ENCODE results near the gene RNF6. TPM values are rescaled to one million over a fixed set of nuclear protein-coding genes. Genes with fewer than 3 reads are reported as not detected.

RNF6 gene
- total and polyA plus RNA-seq, 9 donors = 20.6 to 36.9 (median 27.5) TPM

DNA sequence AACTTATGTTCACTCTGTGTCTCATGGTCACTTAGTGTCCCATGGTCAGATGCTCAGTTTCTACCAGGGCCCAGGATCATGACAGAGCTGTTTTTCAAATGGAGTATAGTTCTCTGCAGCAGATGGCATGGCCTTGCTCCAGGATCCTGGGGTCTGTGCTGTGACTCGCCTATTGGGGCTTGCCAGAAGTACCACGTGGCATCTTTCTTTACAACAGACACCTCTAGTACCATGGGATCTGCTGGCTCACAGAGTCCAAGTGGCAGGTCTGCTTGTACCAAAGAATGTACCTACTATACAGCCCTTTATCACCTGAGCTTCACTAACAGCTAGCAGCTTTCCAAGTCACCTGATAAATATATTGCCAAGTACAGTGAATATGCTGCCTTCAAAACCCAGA is 6.0 kb upstream of the RNF6 start:
- peak; percentile 24 for DNase-seq
- Histone ChIP-seq H3K27ac (ENCODE audit: low read length) (no peak overlapping the region), H3K36me3 (ENCODE audit: control insufficient read depth, insufficient read depth, low read length) (no peaks in the 10 kb centered on the region), H3K27me3 (ENCODE audit: control insufficient read depth, insufficient read depth, low read length) (no peaks in the 10 kb centered on the region), H3K4me1 (ENCODE audit: control insufficient read depth, insufficient read depth, low read length) (peaks cover 24% of the 10 kb centered on the region), H3K4me3 (ENCODE audit: low read length) (no peak overlapping the region), H3K9me3 (replicated peaks; ENCODE audit: control insufficient read depth, low read depth, low read length) (no peaks in the 10 kb centered on the region)
- 86% methylated on average over 2 of the region's 2 CpGs for WGBS (ENCODE audit: insufficient coverage)

DNA sequence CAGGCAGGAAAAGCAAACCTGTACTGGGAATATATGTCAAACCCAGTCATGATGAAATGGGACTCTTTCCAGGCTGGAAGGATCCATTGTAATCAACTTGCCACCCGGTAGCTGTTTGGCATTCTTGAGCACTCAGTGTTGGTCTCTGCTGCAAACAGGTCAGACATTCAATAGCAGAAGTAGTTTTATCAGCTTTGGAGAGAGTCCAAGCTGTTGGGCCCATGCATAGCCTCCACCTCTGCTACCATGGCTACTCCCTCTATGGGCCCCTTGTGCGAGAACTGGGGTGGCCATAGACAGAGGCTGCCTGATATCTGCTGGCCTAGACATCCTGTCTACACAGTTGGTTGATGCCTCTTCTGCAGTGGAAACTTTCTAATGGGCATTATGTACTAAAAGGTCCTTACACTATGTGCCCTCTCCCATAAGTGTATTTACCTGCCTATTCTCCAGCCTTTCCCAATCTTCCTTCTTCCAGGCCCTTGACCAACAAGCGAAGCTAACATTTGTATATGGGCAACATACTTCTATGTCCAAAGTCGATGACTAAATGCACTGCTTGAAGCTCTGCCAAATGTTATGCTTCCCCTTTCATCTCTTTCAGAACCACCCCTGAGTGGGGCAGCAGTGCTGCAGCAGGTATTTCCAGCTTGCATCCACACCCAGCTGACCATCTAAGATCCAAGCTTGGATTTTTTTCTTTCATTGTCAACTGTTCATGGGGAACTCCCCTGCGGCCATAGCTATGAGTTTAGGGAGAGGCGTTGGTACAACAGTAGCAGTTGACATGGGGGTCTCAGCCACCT is 5.3 kb upstream of the RNF6 start:
- Histone ChIP-seq H3K4me3 (ENCODE audit: low read length) (no peak overlapping the region), H3K4me1 (ENCODE audit: control insufficient read depth, insufficient read depth, low read length) (peaks cover 30% of the 10 kb centered on the region), H3K9me3 (replicated peaks; ENCODE audit: control insufficient read depth, low read depth, low read length) (no peaks in the 10 kb centered on the region), H3K36me3 (ENCODE audit: control insufficient read depth, insufficient read depth, low read length) (no peaks in the 10 kb centered on the region), H3K27ac (ENCODE audit: low read length) (peak overlapping the region; percentile 87), H3K27me3 (ENCODE audit: control insufficient read depth, insufficient read depth, low read length) (no peaks in the 10 kb centered on the region)
- no peak for DNase-seq
- WGBS (ENCODE audit: insufficient coverage) = 83% methylated on average over 5 of the region's 6 CpGs

DNA sequence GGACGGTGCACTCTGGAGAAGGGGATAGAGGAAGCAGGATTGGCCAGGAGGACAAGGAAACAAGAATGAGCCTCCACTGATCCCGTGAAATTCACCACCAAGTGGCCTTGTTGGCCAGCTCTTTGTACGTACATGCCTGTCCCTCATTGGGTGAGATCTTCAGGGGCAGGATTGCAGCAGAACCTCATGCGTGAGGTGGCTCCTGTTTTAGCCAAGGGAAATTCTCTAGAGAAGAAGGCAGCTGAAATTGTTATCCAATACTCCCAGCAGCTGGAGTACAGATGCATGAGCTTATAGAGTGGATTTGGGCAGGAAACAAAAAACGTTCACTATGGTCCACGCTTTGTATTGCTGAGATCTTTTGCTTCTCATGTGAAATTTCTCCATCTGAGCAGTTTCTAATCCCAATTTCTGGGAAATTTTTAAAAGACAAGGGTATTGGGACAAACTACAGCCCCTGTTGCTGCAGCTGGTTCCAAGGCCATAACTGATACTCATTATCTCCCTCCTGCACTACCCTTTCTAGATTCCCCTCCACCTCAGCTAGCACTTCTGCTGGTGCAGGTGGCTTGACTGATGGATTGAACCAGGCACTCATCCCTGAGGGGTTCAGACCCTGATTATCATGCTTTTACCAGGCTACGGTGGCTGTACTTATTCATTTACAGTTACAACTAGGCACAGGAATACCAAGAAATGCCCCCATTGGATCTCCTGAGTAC is 3.9 kb upstream of the RNF6 start:
- WGBS (ENCODE audit: insufficient coverage) = 49% methylated on average over 4 of the region's 7 CpGs
- peak overlapping the region; percentile 87 for H3K27ac ChIP-seq (ENCODE audit: low read length)
- H3K9me3 ChIP-seq (replicated peaks; ENCODE audit: control insufficient read depth, low read depth, low read length) = no peaks in the 10 kb centered on the region
- no peak overlapping the region for H3K4me3 ChIP-seq (ENCODE audit: low read length)
- H3K4me1 ChIP-seq (ENCODE audit: control insufficient read depth, insufficient read depth, low read length) = peaks cover 30% of the 10 kb centered on the region
- no peaks in the 10 kb centered on the region for H3K27me3 ChIP-seq (ENCODE audit: control insufficient read depth, insufficient read depth, low read length)
- DNase-seq = peak; percentile 89
- H3K36me3 ChIP-seq (ENCODE audit: control insufficient read depth, insufficient read depth, low read length) = no peaks in the 10 kb centered on the region

DNA sequence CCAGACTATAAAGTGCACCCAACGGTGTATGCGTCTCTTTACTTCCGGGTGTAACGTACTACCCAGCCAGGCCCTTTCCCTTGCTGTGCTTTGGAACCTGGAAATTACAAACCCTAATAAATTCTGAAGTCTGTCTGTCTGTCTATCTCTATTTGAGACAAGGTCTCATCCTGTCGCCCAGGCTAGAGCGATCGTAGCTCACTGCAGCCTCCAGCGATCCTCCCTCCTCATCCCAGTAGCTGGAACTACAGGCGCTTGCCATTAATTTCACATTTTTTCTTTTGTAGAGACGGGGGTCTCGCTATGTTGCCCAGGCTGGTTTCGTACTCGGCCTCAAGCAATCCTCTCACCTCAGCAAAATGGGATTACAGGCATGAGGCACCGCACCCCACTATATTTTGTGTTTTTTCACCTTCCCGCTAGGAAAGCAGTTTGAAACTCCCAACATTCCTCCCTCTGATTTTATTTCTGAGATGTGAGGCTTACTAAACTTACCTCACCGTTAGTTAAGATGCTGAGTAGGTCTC is 469 bp upstream of the RNF6 start:
- Histone ChIP-seq H3K4me1 (ENCODE audit: control insufficient read depth, insufficient read depth, low read length) (peaks cover 28% of the 10 kb centered on the region), H3K36me3 (ENCODE audit: control insufficient read depth, insufficient read depth, low read length) (peaks cover 12% of the 10 kb centered on the region), H3K4me3 (ENCODE audit: low read length) (peak overlapping the region; percentile 91), H3K27ac (ENCODE audit: low read length) (peak overlapping the region; percentile 98), H3K9me3 (replicated peaks; ENCODE audit: control insufficient read depth, low read depth, low read length) (no peaks in the 10 kb centered on the region), H3K27me3 (ENCODE audit: control insufficient read depth, insufficient read depth, low read length) (no peaks in the 10 kb centered on the region)
- DNase-seq = no peak
- 13% methylated on average over 12 of the region's 16 CpGs for WGBS (ENCODE audit: insufficient coverage)

DNA sequence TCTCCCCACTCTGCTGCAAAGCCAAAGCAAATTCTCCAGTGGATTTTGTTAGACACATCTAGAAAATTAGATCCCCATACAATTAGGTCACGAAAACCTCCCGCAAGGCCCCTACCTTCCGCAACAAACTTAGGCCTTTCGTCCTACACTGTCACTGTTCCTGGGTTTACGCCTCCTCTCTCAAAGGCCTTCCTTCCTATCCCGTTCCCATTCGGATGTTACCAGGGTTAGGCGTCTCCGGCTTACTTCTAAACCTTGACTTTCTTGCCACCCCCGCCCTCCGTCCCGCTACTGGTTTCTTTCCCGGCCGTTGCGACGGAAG is 754 bp downstream of the RNF6 start:
- DNase-seq = no peak
- peak overlapping the region; percentile 98 for H3K27ac ChIP-seq (ENCODE audit: low read length)
- WGBS (ENCODE audit: insufficient coverage) = 0% methylated on average over 16 of the region's 16 CpGs
- H3K27me3 ChIP-seq (ENCODE audit: control insufficient read depth, insufficient read depth, low read length) = no peaks in the 10 kb centered on the region
- H3K4me3 ChIP-seq (ENCODE audit: low read length) = peak overlapping the region; percentile 91
- peaks cover 20% of the 10 kb centered on the region for H3K36me3 ChIP-seq (ENCODE audit: control insufficient read depth, insufficient read depth, low read length)
- H3K9me3 ChIP-seq (replicated peaks; ENCODE audit: control insufficient read depth, low read depth, low read length) = no peaks in the 10 kb centered on the region
- H3K4me1 ChIP-seq (ENCODE audit: control insufficient read depth, insufficient read depth, low read length) = peaks cover 16% of the 10 kb centered on the region

DNA sequence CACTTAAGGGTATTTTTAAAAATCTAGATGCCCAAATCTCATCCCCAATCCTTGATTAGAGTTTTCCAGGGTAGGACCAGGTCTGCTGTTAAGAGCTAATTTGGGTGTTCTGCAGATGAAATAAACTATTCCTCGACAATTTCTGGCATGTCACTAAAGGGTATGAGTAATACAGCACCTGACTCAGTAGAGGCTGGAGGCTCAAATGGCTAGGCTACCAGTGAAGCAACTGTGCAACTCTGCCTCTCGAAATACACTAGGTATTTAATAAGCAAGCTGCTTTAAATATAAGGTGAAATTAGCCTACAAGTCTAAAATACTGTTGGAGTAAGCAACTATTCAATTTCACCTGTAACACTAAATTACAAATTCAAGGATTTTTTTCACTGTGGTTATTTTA is 1.5 kb downstream of the RNF6 start:
- no CpG with 5 or more reads among the region's 2 CpGs for WGBS (ENCODE audit: insufficient coverage)
- no peaks in the 10 kb centered on the region for H3K9me3 ChIP-seq (replicated peaks; ENCODE audit: control insufficient read depth, low read depth, low read length)
- peak overlapping the region; percentile 98 for H3K27ac ChIP-seq (ENCODE audit: low read length)
- no peak for DNase-seq
- no peak overlapping the region for H3K4me3 ChIP-seq (ENCODE audit: low read length)
- peaks cover 20% of the 10 kb centered on the region for H3K36me3 ChIP-seq (ENCODE audit: control insufficient read depth, insufficient read depth, low read length)
- peaks cover 11% of the 10 kb centered on the region for H3K4me1 ChIP-seq (ENCODE audit: control insufficient read depth, insufficient read depth, low read length)
- no peaks in the 10 kb centered on the region for H3K27me3 ChIP-seq (ENCODE audit: control insufficient read depth, insufficient read depth, low read length)

DNA sequence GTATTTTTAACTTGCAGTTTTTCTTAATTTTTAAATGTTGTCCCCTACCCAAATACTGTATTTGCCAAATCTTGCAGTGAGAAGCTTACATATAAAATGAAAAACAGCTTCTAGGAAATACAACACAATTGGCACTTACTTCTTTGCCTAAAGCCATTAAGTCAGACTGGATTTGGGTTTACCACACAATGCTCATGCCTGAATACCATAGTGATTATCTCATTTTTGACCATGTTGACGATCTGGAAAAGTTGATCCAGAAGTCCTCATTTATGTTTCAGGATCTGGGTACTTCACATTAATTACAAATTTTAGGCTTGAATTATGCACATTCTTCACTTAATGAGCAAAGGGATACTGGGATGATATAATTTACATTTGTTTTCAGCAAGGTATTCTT is 2.4 kb downstream of the RNF6 start:
- Histone ChIP-seq H3K27ac (ENCODE audit: low read length) (no peak overlapping the region), H3K4me3 (ENCODE audit: low read length) (no peak overlapping the region), H3K36me3 (ENCODE audit: control insufficient read depth, insufficient read depth, low read length) (peaks cover 27% of the 10 kb centered on the region), H3K4me1 (ENCODE audit: control insufficient read depth, insufficient read depth, low read length) (peaks cover 11% of the 10 kb centered on the region), H3K27me3 (ENCODE audit: control insufficient read depth, insufficient read depth, low read length) (no peaks in the 10 kb centered on the region), H3K9me3 (replicated peaks; ENCODE audit: control insufficient read depth, low read depth, low read length) (no peaks in the 10 kb centered on the region)
- no CpG with 5 or more reads among the region's 1 CpG for WGBS (ENCODE audit: insufficient coverage)
- DNase-seq = no peak

DNA sequence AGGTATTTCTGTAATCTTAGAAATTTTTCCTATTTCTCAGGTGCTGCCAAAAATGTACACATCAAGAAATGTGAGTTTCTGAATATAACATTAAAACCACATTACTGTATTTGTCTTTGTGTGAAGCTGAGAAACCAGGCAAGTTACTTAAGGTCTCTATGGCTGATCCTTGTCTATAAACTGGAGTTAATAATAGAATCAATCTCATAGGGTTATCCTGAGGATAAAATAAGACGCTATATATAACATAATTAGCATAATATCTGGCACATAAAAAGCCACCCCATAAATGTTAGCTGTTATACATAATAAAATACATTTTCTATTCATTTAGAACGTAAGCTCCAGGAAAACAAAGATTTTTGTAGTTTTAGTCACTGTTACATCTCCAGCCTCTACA is 6.1 kb downstream of the RNF6 start:
- no peak for DNase-seq
- Histone ChIP-seq H3K9me3 (replicated peaks; ENCODE audit: control insufficient read depth, low read depth, low read length) (no peaks in the 10 kb centered on the region), H3K27me3 (ENCODE audit: control insufficient read depth, insufficient read depth, low read length) (no peaks in the 10 kb centered on the region), H3K27ac (ENCODE audit: low read length) (no peak overlapping the region), H3K4me3 (ENCODE audit: low read length) (no peak overlapping the region), H3K4me1 (ENCODE audit: control insufficient read depth, insufficient read depth, low read length) (peaks cover 5% of the 10 kb centered on the region), H3K36me3 (ENCODE audit: control insufficient read depth, insufficient read depth, low read length) (peaks cover 39% of the 10 kb centered on the region)
- WGBS (ENCODE audit: insufficient coverage) = no CpG with 5 or more reads among the region's 2 CpGs

DNA sequence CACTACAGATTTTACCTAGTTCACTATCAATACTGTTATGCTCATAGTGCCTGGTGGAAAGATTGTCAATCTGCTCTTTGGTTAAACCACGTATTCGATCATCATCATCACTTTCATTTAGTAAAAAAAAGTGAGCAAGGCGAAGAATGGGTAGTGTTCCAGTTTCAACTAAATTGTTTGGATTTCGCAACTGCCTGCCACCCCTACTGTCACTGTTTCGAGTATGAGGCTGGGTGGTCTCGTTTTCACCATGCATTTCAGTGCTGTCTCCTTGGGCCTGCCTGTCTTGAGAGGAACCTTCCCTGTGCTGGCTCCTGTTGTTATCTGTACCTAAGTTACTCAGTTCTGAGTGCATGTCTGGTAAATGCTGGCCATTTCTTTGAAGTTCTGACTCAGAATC is 8.1 kb downstream of the RNF6 start:
- Histone ChIP-seq H3K9me3 (replicated peaks; ENCODE audit: control insufficient read depth, low read depth, low read length) (no peaks in the 10 kb centered on the region), H3K27me3 (ENCODE audit: control insufficient read depth, insufficient read depth, low read length) (no peaks in the 10 kb centered on the region), H3K36me3 (ENCODE audit: control insufficient read depth, insufficient read depth, low read length) (peaks cover 35% of the 10 kb centered on the region), H3K4me1 (ENCODE audit: control insufficient read depth, insufficient read depth, low read length) (no peaks in the 10 kb centered on the region), H3K27ac (ENCODE audit: low read length) (no peak overlapping the region), H3K4me3 (ENCODE audit: low read length) (no peak overlapping the region)
- WGBS (ENCODE audit: insufficient coverage) = no CpG with 5 or more reads among the region's 6 CpGs
- no peak for DNase-seq

DNA sequence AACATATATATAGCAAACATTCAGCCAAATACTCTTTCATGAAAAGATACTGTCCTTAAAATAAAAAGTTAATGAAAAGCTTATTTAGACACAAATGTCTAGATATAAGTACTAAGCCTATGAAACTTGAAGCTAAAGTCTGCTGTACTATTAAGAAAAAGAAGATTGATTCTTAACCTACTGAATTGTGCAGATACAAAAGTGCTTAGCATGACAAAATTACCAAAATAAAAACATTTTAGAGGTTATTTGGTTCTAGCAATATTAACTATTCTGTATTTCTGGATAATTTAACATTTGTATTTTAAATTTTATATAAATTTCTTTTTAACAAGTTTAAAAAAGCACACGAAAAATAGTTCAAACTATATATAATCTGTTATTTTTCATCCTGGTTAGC is 8.8 kb downstream of the RNF6 start:
- no peaks in the 10 kb centered on the region for H3K9me3 ChIP-seq (replicated peaks; ENCODE audit: control insufficient read depth, low read depth, low read length)
- no peak overlapping the region for H3K27ac ChIP-seq (ENCODE audit: low read length)
- no CpG with 5 or more reads among the region's 1 CpG for WGBS (ENCODE audit: insufficient coverage)
- no peak overlapping the region for H3K4me3 ChIP-seq (ENCODE audit: low read length)
- no peaks in the 10 kb centered on the region for H3K4me1 ChIP-seq (ENCODE audit: control insufficient read depth, insufficient read depth, low read length)
- no peaks in the 10 kb centered on the region for H3K27me3 ChIP-seq (ENCODE audit: control insufficient read depth, insufficient read depth, low read length)
- H3K36me3 ChIP-seq (ENCODE audit: control insufficient read depth, insufficient read depth, low read length) = peaks cover 37% of the 10 kb centered on the region
- DNase-seq = no peak

Data from muscle of leg (tissue), 11 donors.